ENCODE measurements around the gene TCEANC2.

The TCEANC2 gene

GRCh38 chr1:54070171-54070837, 16.9 kb downstream of the TCEANC2 start:
- H3K4me3 ChIP-seq (ENCODE audit: control insufficient read depth, low read depth, low read length) = no peak overlapping the region
- DNase-seq (ENCODE audit: low read depth) = peak; percentile 64
- TF ChIP-seq, protein P1, sequence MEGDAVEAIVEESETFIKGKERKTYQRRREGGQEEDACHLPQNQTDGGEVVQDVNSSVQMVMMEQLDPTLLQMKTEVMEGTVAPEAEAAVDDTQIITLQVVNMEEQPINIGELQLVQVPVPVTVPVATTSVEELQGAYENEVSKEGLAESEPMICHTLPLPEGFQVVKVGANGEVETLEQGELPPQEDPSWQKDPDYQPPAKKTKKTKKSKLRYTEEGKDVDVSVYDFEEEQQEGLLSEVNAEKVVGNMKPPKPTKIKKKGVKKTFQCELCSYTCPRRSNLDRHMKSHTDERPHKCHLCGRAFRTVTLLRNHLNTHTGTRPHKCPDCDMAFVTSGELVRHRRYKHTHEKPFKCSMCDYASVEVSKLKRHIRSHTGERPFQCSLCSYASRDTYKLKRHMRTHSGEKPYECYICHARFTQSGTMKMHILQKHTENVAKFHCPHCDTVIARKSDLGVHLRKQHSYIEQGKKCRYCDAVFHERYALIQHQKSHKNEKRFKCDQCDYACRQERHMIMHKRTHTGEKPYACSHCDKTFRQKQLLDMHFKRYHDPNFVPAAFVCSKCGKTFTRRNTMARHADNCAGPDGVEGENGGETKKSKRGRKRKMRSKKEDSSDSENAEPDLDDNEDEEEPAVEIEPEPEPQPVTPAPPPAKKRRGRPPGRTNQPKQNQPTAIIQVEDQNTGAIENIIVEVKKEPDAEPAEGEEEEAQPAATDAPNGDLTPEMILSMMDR (conservative IDR thresholded peaks at IDR 0.05; ENCODE audit: control insufficient read depth, insufficient read depth, low read depth, low read length) = peak; percentile 94

DNA sequence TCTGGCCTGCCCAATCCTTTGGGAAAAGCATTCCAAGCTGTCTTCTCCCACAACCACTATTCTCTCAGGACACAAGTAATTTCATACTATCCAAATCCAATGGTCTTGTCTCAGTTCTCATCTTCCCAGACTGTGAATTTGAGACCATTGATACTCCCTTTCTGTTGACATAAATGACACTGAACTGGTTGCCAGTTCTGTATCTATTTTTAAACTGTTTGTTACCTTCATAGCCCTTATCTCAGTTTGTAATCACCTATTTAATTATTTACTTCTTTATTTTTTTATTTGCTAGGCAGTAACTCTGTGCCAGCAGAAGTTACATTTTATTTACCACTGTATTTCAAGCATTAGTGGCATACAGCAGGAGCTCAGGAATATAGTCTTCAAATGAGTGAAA, 24.0 kb downstream of the TCEANC2 start:
- DNase-seq (ENCODE audit: low read depth) = no peak
- TF ChIP-seq, protein P1 (conservative IDR thresholded peaks at IDR 0.05; ENCODE audit: control insufficient read depth, insufficient read depth, low read depth, low read length) = no peak
- no peak overlapping the region for H3K4me3 ChIP-seq (ENCODE audit: control insufficient read depth, low read depth, low read length)

DNA sequence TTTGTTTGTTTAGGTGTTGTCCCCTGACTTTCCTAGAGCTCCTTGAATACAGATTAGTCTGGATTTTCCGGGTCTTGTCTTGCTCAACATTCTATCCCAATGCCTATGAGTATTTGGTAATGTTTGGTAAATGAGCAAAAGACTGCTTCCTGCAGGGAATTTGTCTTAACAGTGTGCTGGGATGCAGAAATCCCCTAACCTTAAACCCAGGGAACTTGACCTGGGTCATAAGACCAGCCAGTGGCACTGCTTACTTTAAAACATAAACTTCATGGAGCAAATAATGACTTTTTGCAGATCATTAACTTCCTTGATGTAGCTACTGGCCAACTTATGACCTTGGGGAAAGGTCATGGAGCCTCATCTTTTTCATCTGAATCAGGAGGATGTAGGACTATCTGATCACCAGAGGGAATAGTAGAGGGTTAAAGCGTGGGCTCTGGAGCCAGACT, 27.2 kb downstream of the TCEANC2 start:
- no peak for DNase-seq (ENCODE audit: low read depth)
- TF ChIP-seq, protein P1 (conservative IDR thresholded peaks at IDR 0.05; ENCODE audit: control insufficient read depth, insufficient read depth, low read depth, low read length) = no peak
- H3K4me3 ChIP-seq (ENCODE audit: control insufficient read depth, low read depth, low read length) = no peak overlapping the region

GRCh38 chr1:54081306-54082270, 28.2 kb downstream of the TCEANC2 start:
- TF ChIP-seq, protein P1 (conservative IDR thresholded peaks at IDR 0.05; ENCODE audit: control insufficient read depth, insufficient read depth, low read depth, low read length) = peak; percentile 80
- DNase-seq (ENCODE audit: low read depth) = peak; percentile 74
- H3K4me3 ChIP-seq (ENCODE audit: control insufficient read depth, low read depth, low read length) = no peak overlapping the region

DNA sequence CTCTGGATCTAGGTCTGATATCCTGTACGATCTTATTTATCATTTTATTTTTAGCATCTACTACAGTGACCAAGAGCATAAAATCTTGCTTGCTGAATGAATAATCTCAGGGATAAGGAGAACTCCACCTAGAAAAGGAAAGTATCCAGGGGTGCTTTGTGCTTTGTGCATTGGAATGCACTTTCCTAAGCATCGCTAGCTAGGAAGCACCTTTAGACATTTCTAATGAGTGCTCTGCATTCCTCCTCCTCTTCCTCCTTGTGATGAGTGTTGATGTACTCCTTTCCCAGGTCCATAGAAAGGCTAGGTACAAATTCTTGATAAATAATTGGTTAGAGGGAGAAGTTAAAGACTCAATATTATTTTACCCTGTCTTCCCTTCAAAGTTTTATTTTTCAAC, 31.4 kb downstream of the TCEANC2 start:
- no peak for DNase-seq (ENCODE audit: low read depth)
- H3K4me3 ChIP-seq (ENCODE audit: control insufficient read depth, low read depth, low read length) = no peak overlapping the region
- TF ChIP-seq, protein P1 (conservative IDR thresholded peaks at IDR 0.05; ENCODE audit: control insufficient read depth, insufficient read depth, low read depth, low read length) = no peak

GRCh38 chr1:54086754-54087153, 33.3 kb downstream of the TCEANC2 start:
- TF ChIP-seq, protein P1 (conservative IDR thresholded peaks at IDR 0.05; ENCODE audit: control insufficient read depth, insufficient read depth, low read depth, low read length) = no peak
- no peak overlapping the region for H3K4me3 ChIP-seq (ENCODE audit: control insufficient read depth, low read depth, low read length)
- no peak for DNase-seq (ENCODE audit: low read depth)
